Urothelium cell line (cell line): ENCODE results near the gene FEN1.

Source experiments
- DNase-seq: peaks from one replicate; pipeline ENCODE4 v3.0.0; 2011; ENCODE audit warnings: low spot score, mixed read lengths
- FAIRE-seq: peaks from 2 replicates; lab custom pipeline; 2011; peaks lifted over from hg19 to GRCh38; lab: Jason Lieb, UNC

FEN1 gene

DNA sequence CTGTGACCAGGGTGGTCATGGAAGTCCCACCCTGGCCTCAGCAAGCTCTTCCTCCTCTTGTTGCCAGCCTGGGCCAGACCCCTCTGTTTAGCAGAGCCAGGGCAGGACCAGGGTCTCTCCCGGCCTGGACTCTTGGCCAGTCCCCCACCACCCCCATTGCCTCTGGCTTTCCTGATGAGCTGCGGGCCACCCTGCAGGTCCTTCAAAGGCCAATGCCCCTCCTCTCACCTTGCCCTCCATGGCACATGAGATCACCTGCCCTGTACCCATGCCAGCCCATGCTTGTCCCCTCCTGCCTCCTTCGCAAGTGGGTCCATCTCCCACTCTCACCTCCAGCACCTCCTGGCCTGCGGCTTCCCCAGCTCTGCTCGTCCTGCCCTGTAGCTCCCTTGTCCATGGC, 45.8 kb downstream of the FEN1 start:
- no peak for DNase-seq
- FAIRE-seq: no peak

DNA sequence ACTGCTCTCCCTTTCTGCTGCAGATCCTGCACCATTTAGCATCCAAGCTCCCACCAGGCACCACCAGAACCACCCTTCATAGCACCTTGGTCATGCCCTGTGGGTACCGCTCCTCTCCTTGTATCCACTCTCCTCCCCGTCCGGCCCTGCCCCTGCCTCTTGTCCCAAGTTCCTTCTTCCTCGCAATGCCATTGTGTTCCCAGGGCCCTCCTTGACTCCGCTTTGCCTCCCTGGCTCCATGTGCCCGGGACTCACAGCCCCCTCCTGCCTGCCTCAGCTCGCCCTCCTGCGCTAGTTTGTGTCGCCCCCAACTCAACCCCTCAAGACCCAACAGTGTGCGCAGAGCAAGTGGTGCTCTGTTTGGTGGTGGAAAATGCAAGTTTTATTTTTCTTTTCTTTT, 46.2 kb downstream of the FEN1 start:
- DNase-seq (no peak), FAIRE-seq (no peak)

DNA sequence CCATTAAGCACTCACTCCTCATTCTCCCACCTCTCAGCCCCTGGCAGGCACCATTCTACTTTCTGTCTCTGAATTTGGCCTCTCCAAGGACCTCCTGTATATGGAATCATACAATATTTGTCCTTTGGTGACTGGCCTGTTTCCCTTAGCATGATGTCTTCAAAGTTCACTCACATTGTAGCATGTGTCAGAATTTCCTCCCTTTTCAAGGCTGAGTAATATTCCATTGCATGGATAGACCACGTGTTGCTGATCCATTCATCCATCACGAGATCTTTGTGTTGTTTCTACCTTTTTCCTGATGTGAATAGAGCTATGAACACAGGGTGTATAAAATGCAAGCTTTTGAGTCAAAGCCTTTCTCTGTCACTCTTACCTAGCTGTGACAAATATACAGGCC, 47.0 kb downstream of the FEN1 start:
- DNase-seq: no peak
- FAIRE-seq: no peak

DNA sequence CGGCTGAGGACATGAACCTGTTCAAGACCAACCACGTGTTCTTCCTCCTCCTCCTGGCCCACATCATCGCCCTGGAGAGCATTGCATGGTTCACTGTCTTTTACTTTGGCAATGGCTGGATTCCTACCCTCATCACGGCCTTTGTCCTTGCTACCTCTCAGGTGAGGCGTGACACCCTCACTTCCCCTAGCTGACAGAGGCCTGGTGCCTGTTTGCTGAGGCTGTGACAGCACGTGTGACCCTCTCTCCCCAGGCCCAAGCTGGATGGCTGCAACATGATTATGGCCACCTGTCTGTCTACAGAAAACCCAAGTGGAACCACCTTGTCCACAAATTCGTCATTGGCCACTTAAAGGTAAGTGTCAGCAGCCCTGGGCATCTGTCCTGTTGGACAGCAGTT, 47.7 kb downstream of the FEN1 start:
- no peak for FAIRE-seq

DNA sequence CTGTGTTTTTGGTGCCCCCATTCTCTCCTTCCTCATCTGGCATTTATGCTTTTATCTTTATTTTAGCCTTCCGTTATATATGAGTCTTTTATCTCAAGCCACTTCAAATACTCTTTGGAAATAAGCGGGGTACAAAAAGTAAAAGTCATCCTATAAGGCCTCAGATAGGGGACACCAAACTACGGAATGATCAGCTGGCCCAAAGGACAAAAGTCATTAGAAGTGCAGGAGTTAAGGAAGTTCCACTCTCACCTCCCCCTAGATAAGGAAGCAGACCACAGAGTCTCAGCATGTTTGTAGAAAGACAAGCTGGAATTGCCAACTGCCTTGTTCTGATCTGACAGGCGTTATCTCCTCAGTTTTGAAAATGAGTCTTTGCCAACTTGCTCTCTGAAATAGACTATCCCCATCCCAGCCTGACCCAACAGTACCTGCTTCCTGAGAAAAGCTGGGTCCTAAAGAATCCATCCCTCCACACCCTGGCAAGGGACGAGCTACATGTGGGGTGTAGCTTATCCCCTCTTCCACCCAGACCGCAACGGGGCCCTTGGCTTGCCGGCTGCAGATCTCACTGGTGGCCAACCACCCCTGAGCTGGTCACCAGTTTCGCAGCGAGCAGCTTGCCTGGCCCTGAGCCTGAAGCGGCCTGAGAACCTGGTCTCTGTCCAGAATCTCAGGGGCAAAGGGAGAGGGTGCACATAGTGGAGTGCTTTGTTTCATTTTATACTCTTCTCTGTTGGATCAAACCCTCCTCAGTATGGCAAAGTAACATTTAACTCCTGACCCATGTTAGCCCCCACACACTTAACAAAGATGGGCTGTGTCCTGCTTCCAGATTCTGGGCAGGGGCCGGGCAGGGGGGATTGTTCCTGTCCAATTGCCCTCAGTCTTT, 49.2 kb downstream of the FEN1 start:
- DNase-seq (no peak), FAIRE-seq (no peak)

More for the DNA sequence above, 47.7 kb downstream of the FEN1 start:
- no peak for DNase-seq

DNA sequence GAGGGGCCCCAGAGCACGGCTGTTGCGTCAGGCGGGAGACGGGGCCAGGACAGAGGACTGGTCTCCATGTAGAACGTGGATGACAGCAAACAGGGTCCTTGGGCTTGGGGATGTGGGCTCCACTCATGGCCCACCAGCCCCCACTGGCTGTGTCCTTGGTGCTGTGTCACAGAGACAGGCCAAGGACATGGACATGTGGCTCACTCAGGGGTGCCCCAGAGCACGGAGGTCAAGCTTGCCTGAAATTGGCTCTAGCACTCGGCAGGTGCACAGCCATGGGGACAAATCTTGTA, 49.8 kb downstream of the FEN1 start:
- no peak for DNase-seq
- FAIRE-seq: no peak

DNA sequence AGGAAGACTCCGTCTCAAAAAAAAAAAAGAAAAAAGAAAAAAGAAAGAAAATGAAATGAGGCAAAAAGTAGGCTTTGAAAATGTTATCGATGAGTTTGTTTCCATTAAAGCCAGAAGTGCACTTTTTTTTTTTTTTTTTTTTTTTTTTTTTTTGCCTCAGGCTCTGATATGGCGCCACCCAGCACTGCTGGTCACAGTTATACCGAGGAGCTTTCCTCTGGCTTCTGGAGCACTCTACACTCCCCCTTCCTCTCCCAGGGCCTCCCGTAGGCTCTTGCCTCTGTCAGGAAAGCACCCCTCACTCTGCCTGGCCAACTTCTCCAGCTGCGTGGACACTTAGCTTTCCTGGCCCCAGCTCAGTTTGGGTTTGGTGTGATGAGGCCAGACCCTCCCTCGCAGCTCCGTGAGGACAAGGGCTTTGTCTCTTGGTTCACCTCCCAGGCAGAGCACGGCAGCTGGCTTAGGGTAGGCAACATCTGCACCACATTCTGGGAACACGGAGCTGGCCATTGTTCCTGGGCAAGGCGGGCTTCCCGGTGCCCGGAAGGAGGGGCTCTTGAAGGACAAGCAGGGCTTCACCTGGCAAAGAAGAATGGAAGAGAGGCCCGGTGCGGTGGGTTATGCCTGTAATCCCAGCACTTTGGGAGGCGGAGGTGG, 52.3 kb downstream of the FEN1 start:
- no peak for DNase-seq
- FAIRE-seq: no peak

DNA sequence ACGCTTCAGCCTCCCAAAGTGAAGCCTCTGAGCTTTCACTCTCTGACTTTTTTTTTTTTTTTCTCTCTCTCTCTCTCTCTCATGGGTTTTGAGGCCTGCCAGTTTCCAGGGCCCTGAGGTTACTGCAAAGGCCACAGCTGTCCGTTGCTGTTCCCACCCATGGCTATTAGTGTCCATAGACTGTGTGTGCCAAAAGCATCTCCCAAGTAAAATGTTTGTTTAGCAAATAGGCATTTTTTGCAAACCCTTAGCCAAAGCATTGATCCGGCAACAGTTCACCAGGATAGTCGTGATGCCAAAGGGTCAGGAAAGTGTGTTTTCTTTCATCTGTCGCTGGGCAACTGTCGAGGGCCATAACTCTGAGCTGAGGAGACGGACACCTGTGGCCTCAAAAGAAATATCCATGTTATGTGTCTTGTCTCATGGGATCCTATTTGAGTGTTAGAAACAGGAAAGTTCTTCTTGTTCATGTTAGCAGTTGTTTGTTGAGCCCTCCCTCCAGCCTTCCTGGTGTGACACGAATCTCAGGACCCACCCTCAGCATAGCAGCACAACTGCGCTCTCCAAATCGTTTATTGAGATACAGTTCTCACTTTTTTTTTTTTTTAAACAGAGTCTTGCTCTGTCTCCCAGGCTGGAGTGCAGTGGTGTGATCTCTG, 53.8 kb downstream of the FEN1 start:
- FAIRE-seq: no peak

More for the DNA sequence above, 53.8 kb downstream of the FEN1 start:
- DNase-seq: no peak
